Kidney epithelial cell (primary cell): ENCODE measurements around the gene MTG1. TPM values are rescaled to one million over a fixed set of nuclear protein-coding genes. Genes with fewer than 3 reads are reported as not detected.
"Not testable (repeated sequence)": the region's sequence is repeated elsewhere in the genome, so short reads cannot be mapped to it uniquely, and the experiment has no call there.

Experiments used
- DNase-seq: peaks from one replicate; pipeline ENCODE4 v3.0.0-alpha.2; 2010; ENCODE audit warnings: low read depth
- H3K27me3 ChIP-seq: 2 replicates; pipeline ENCODE4 v1.6.0; 2011; ENCODE audit warnings: low read length; ENCODE audit not compliant: control insufficient read depth, insufficient read depth
- H3K36me3 ChIP-seq: 2 replicates; pipeline ENCODE4 v1.5.1; 2011; ENCODE audit warnings: low read length; ENCODE audit not compliant: control insufficient read depth, insufficient read depth
- H3K4me3 ChIP-seq: 2 replicates; pipeline ENCODE4 v1.5.1; 2011; ENCODE audit warnings: low read depth, mild to moderate bottlenecking, control low read depth, low read length
- CTCF ChIP-seq: IDR thresholded peaks from 2 replicates; pipeline ENCODE4 v1.5.1; 2011; ENCODE audit warnings: mild to moderate bottlenecking, moderate library complexity, low read length, control low read depth, inconsistent platforms; ENCODE audit not compliant: insufficient read depth, poor library complexity, severe bottlenecking
- total RNA-seq: library from RNA; depleted of rRNA; stranded (reverse); fragments of >200 nt; gene quantifications from 2 replicates; pipeline ENCODE4 v1.2.3, GENCODE V29; 2015

Gene MTG1
- total RNA-seq, 1 donor from 2014 or later: 26.7 TPM

- Histone ChIP-seq H3K4me3 (no peak overlapping the region), H3K36me3 (no peaks in the 10 kb centered on the region), H3K27me3 (peaks cover 12% of the 10 kb centered on the region)
- DNase-seq: no peak
- TF ChIP-seq CTCF: no peak
Measured at GRCh38 chr10:133420579-133420978, 26.6 kb downstream of the MTG1 start.

GRCh38 chr10:133421336-133422222 is 27.6 kb downstream of the MTG1 start:
- H3K27me3 ChIP-seq: peaks cover 12% of the 10 kb centered on the region
- DNase-seq: no peak
- H3K4me3 ChIP-seq: no peak overlapping the region
- H3K36me3 ChIP-seq: no peaks in the 10 kb centered on the region
- TF ChIP-seq CTCF: no peak

- Histone ChIP-seq H3K4me3 (no peak overlapping the region), H3K36me3 (no peaks in the 10 kb centered on the region), H3K27me3 (peaks cover 12% of the 10 kb centered on the region)
- DNase-seq: no peak
- TF ChIP-seq CTCF: no peak
Measured at GRCh38 chr10:133422223-133422806, 28.4 kb downstream of the MTG1 start.

- no peak for TF ChIP-seq CTCF
- Histone ChIP-seq H3K27me3 (peaks cover 12% of the 10 kb centered on the region), H3K36me3 (no peaks in the 10 kb centered on the region), H3K4me3 (no peak overlapping the region)
- DNase-seq: no peak
Measured at GRCh38 chr10:133422807-133423771, 29.1 kb downstream of the MTG1 start.

- not testable (repeated sequence) for H3K4me3 ChIP-seq, DNase-seq, H3K36me3 ChIP-seq
- H3K27me3 ChIP-seq: peaks cover 12% of the 10 kb centered on the region
Measured at GRCh38 chr10:133424102-133424501, 30.1 kb downstream of the MTG1 start.

- DNase-seq, H3K4me3 ChIP-seq, H3K36me3 ChIP-seq: not testable (repeated sequence)
Measured at GRCh38 chr10:133424601-133425000, 30.6 kb downstream of the MTG1 start, which contains the start of gene SPRN. TSS of gene SPRN (minus strand) at chr10:133424625. CDS start at chr10:133423681, 944 bp downstream.

GRCh38 chr10:133429571-133429970 is 35.6 kb downstream of the MTG1 start:
- DNase-seq, H3K36me3 ChIP-seq, H3K4me3 ChIP-seq, H3K27me3 ChIP-seq: not testable (repeated sequence)

More at GRCh38 chr10:133424601-133425000, 30.6 kb downstream of the MTG1 start, which contains the start of gene SPRN:
- peaks cover 12% of the 10 kb centered on the region for H3K27me3 ChIP-seq

- H3K4me3 ChIP-seq, DNase-seq, H3K36me3 ChIP-seq, H3K27me3 ChIP-seq: not testable (repeated sequence)
Measured at GRCh38 chr10:133431888-133432613, 38.1 kb downstream of the MTG1 start.

- H3K36me3 ChIP-seq, H3K4me3 ChIP-seq, H3K27me3 ChIP-seq, DNase-seq: not testable (repeated sequence)
Measured at GRCh38 chr10:133432789-133433188, 38.8 kb downstream of the MTG1 start.
